IMR-90 (cell line): ENCODE results near the gene UST.

Experiments used
- CEBPB ChIP-seq: IDR thresholded peaks from 2 replicates; pipeline ENCODE4 v1.6.1; 2012; ENCODE audit warnings: low read depth, low read length, improper control_type of control experiment
- CHD1 ChIP-seq: IDR thresholded peaks from 2 replicates; pipeline ENCODE4 v1.6.1; 2012; ENCODE audit warnings: low read depth, low read length, improper control_type of control experiment
- CTCF ChIP-seq: conservative IDR thresholded peaks from 2 replicates; pipeline ENCODE4 v1.5.1; 2012; ENCODE audit warnings: mild to moderate bottlenecking, low read depth, low read length, improper control_type of control experiment
- ELK1 ChIP-seq: fragments of 150-350 bp; IDR thresholded peaks from 2 replicates; pipeline ENCODE4 v1.6.1; 2016; ENCODE audit warnings: low read depth, mild to moderate bottlenecking, low read length, moderate library complexity, borderline replicate concordance
- MAFK ChIP-seq: IDR thresholded peaks from 2 replicates; pipeline ENCODE4 v1.6.1; 2012; ENCODE audit warnings: low read depth, low read length, improper control_type of control experiment
- MAZ ChIP-seq: IDR thresholded peaks from 2 replicates; pipeline ENCODE4 v1.6.1; 2012; ENCODE audit warnings: low read depth, mild to moderate bottlenecking, low read length, improper control_type of control experiment, moderate library complexity, borderline replicate concordance
- POLR2A ChIP-seq: IDR thresholded peaks from 2 replicates; pipeline ENCODE4 v1.6.1; 2012; ENCODE audit warnings: mild to moderate bottlenecking, low read depth, low read length
- RCOR1 ChIP-seq: IDR thresholded peaks from 2 replicates; pipeline ENCODE4 v1.6.1; 2012; ENCODE audit warnings: mild to moderate bottlenecking, low read length, improper control_type of control experiment; ENCODE audit not compliant: insufficient replicate concordance
- RFX5 ChIP-seq: IDR thresholded peaks from 2 replicates; pipeline ENCODE4 v1.8.0; 2012; ENCODE audit warnings: low read depth, mild to moderate bottlenecking, low read length, moderate library complexity
- SMC3 ChIP-seq: fragments of 150-350 bp; IDR thresholded peaks from 2 replicates; pipeline ENCODE4 v1.6.1; 2016; ENCODE audit warnings: low read depth, mild to moderate bottlenecking, antibody characterized with exemption, low read length, moderate library complexity
- USF2 ChIP-seq: fragments of 150-350 bp; IDR thresholded peaks from 2 replicates; pipeline ENCODE4 v1.6.1; 2017; ENCODE audit warnings: mild to moderate bottlenecking, antibody characterized with exemption, low read length, low read depth

- TF ChIP-seq CTCF (no peak), POLR2A (no peak), MAZ (no peak), CHD1 (no peak), SMC3 (no peak), RFX5 (no peak), RCOR1 (no peak), MAFK (no peak), CEBPB (no peak), USF2 (no peak), ELK1 (no peak)
Measured at GRCh38 chr6:148873154-148873553, 126.3 kb downstream of the UST start.
